ENCODE measurements around the gene ADARB1.
A peak's percentile ranks its signal among the peaks of the same experiment; 100 is the strongest.

Gene ADARB1

GRCh38 chr21:45103971-45104520 is 29.7 kb downstream of the ADARB1 start:
- no peak for DNase-seq (ENCODE audit: extremely low spot score)
- ChIA-PET POLR2A (no interaction called here), CTCF (no interaction called here)
- TF ChIP-seq ZNF384 (IDR thresholded peaks at IDR 0.05): no peak
- TF ChIP-seq FOXA1 (IDR thresholded peaks at IDR 0.05): no peak
- no peak for TF ChIP-seq L3MBTL2 (conservative IDR thresholded peaks at IDR 0.05)
- no peak for TF ChIP-seq SP1 (IDR thresholded peaks at IDR 0.05)
- TF ChIP-seq CTBP1 (IDR thresholded peaks at IDR 0.05; ENCODE audit: borderline replicate concordance): no peak
- TF ChIP-seq ELF4 (IDR thresholded peaks at IDR 0.05): no peak
- no peak for TF ChIP-seq ARNT (IDR thresholded peaks at IDR 0.05)
- TF ChIP-seq LEF1 (IDR thresholded peaks at IDR 0.05; ENCODE audit: borderline replicate concordance): no peak
- no peak for TF ChIP-seq FOXM1 (IDR thresholded peaks at IDR 0.05; ENCODE audit: borderline replicate concordance)
- no peak for TF ChIP-seq BHLHE40 (IDR thresholded peaks at IDR 0.05; ENCODE audit: borderline replicate concordance)
- TF ChIP-seq TARDBP (IDR thresholded peaks at IDR 0.05): no peak
- TF ChIP-seq HDGF (IDR thresholded peaks at IDR 0.05; ENCODE audit: borderline replicate concordance): no peak
- no peak for TF ChIP-seq FOXK2 (IDR thresholded peaks at IDR 0.05)
- TF ChIP-seq PKNOX1 (IDR thresholded peaks at IDR 0.05): no peak
- no peak for TF ChIP-seq SUZ12 (IDR thresholded peaks at IDR 0.05)
- no peak for TF ChIP-seq NFRKB (IDR thresholded peaks at IDR 0.05)

- POLR2A ChIA-PET: no interaction called here
- DNase-seq (ENCODE audit: extremely low spot score): no peak
- TF ChIP-seq FOXM1 (IDR thresholded peaks at IDR 0.05; ENCODE audit: borderline replicate concordance) (no peak), PKNOX1 (IDR thresholded peaks at IDR 0.05) (no peak), ELF4 (IDR thresholded peaks at IDR 0.05) (no peak), HDGF (IDR thresholded peaks at IDR 0.05; ENCODE audit: borderline replicate concordance) (no peak), LEF1 (IDR thresholded peaks at IDR 0.05; ENCODE audit: borderline replicate concordance) (no peak), NFRKB (IDR thresholded peaks at IDR 0.05) (no peak), SUZ12 (IDR thresholded peaks at IDR 0.05) (no peak), ARNT (IDR thresholded peaks at IDR 0.05) (no peak), SP1 (IDR thresholded peaks at IDR 0.05) (no peak), BHLHE40 (IDR thresholded peaks at IDR 0.05; ENCODE audit: borderline replicate concordance) (no peak), TARDBP (IDR thresholded peaks at IDR 0.05) (no peak), ZNF384 (IDR thresholded peaks at IDR 0.05) (no peak), CTBP1 (IDR thresholded peaks at IDR 0.05; ENCODE audit: borderline replicate concordance) (no peak), L3MBTL2 (conservative IDR thresholded peaks at IDR 0.05) (no peak), FOXK2 (IDR thresholded peaks at IDR 0.05) (no peak), FOXA1 (IDR thresholded peaks at IDR 0.05) (no peak)
- CTCF ChIA-PET: interaction anchor here (3.8 kb wide), 1 partner anchor 24 kb away, joined by 18 read pairs; no protein-coding TSS in a partner anchor
Measured at GRCh38 chr21:45104560-45104959, 30.2 kb downstream of the ADARB1 start.

GRCh38 chr21:45105906-45106485 is 31.6 kb downstream of the ADARB1 start:
- peak; percentile 42 for DNase-seq (ENCODE audit: extremely low spot score)
- ChIA-PET POLR2A (interaction anchor here (0.7 kb wide), 1 partner anchor 9 kb away, joined by 3 read pairs; no protein-coding TSS in a partner anchor), CTCF (interaction anchor here (1.3 to 3.8 kb wide), 2 partner anchors 23 to 31 kb away, joined by 5 to 18 read pairs; no protein-coding TSS in a partner anchor)
- TF ChIP-seq NFRKB (IDR thresholded peaks at IDR 0.05): no peak
- peak; percentile 62 for TF ChIP-seq PKNOX1 (IDR thresholded peaks at IDR 0.05)
- TF ChIP-seq ZNF384 (IDR thresholded peaks at IDR 0.05): peak; percentile 86
- TF ChIP-seq ARNT (IDR thresholded peaks at IDR 0.05): no peak

- POLR2A ChIA-PET: interaction anchor here (0.7 to 1.5 kb wide), 3 partner anchors 20 to 462 kb away, joined by 3 read pairs; partner anchors contain the start of gene SLX9
- CTCF ChIA-PET: interaction anchor here (3.8 kb wide), 1 partner anchor 20 kb away, joined by 18 read pairs; no protein-coding TSS in a partner anchor
- DNase-seq (ENCODE audit: extremely low spot score): no peak
- TF ChIP-seq NFRKB (IDR thresholded peaks at IDR 0.05) (no peak), FOXK2 (IDR thresholded peaks at IDR 0.05) (no peak), FOXM1 (IDR thresholded peaks at IDR 0.05; ENCODE audit: borderline replicate concordance) (no peak), PKNOX1 (IDR thresholded peaks at IDR 0.05) (no peak), ELF4 (IDR thresholded peaks at IDR 0.05) (no peak)
Measured at GRCh38 chr21:45108034-45108790, 33.8 kb downstream of the ADARB1 start.

Data from HEK293T (cell line).